Neutrophil (primary cell): ENCODE data around the gene ROR2.

ENCODE experiments used
- H3K27ac ChIP-seq: fragments of 200-600 bp; sonication (generic); 2 replicates; pipeline ENCODE4 v1.5.1; 2016; ENCODE audit warnings: mild to moderate bottlenecking, moderate library complexity
- H3K27me3 ChIP-seq: fragments of 200-600 bp; sonication (generic); 2 replicates; pipeline ENCODE4 v1.6.0; 2016; ENCODE audit warnings: mild to moderate bottlenecking
- H3K36me3 ChIP-seq: fragments of 200-600 bp; sonication (generic); 2 replicates; pipeline ENCODE4 v1.5.1; 2017
- H3K4me1 ChIP-seq, 2 experiments: fragments of 200-600 bp in 1 of 2; sonication (generic) in 1 of 2; 1 replicate in 1 of 2; 2 replicates in 1 of 2; pipeline versions ENCODE4 v1.5.1 to v1.6.1; 2013 to 2016; ENCODE audit warnings: low read depth in 1 of 2, low read length in 1 of 2, mild to moderate bottlenecking in 1 of 2, moderate library complexity in 1 of 2; ENCODE audit not compliant: control insufficient read depth in 1 of 2, insufficient read depth in 1 of 2
- H3K4me3 ChIP-seq, 2 experiments: fragments of 200-600 bp in 1 of 2; sonication (generic) in 1 of 2; 1 replicate in 1 of 2; 2 replicates in 1 of 2; pipeline ENCODE4 v1.5.1; 2013 to 2016; ENCODE audit warnings: low read depth in 1 of 2, low read length in 1 of 2, mild to moderate bottlenecking in 1 of 2, moderate library complexity in 1 of 2
- H3K9me3 ChIP-seq: fragments of 200-600 bp; sonication (generic); 2 replicates; pipeline ENCODE4 v1.5.1; 2016
- TF ChIP-seq, protein P1 (sequence below): fragments of 200-600 bp; sonication (generic); IDR thresholded peaks from 2 replicates; pipeline ENCODE4 v1.5.1; 2016; ENCODE audit warnings: antibody characterized with exemption

ROR2 gene

DNA sequence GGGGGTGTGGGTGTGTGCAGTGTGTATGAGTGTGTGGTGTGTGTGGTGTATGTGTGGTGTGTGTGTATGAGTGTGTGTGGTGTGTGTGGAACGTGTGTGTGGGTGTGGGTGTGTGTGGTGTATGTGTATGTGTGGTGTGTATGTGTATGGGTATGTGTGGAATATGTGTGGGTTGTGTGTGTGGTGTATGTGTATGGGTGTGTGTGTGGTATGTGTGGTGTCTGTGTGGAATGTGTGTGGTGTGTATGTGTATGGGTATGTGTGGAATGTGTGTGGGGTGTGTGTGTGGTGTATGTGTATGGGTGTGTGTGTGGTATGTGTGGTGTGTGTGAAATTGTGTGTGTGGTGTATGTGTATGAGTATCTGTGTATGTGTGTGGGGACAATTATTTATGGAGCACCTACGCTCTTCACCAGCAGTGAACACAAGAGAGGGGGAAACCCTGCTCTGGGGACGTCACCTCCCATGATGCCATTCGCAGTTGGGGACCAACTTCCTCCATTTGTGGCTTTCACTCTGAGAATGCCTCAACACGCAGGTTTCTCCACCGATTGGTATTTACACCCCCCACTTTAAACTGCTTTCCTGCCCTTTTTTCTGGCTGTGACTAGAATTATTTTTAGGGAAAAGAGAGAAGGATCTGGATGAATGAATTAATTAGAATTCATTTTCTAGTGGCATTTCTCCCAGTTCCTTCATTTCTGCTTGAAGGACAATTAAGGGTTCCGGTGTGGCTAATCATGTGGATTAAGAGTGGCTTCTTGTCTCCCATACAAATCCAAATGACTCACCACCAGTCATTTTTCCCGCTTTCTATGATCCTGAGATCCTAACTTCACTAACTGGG lies 238.1 kb downstream of the ROR2 start:
- Histone ChIP-seq H3K4me3 (no peak overlapping the region), H3K27ac (no peak overlapping the region), H3K27me3 (peaks cover 28% of the 10 kb centered on the region), H3K9me3 (no peaks in the 10 kb centered on the region), H3K36me3 (no peaks in the 10 kb centered on the region), H3K4me1 (peaks cover 4 to 11% of the 10 kb centered on the region in 2 experiments)
- TF ChIP-seq, protein P1, sequence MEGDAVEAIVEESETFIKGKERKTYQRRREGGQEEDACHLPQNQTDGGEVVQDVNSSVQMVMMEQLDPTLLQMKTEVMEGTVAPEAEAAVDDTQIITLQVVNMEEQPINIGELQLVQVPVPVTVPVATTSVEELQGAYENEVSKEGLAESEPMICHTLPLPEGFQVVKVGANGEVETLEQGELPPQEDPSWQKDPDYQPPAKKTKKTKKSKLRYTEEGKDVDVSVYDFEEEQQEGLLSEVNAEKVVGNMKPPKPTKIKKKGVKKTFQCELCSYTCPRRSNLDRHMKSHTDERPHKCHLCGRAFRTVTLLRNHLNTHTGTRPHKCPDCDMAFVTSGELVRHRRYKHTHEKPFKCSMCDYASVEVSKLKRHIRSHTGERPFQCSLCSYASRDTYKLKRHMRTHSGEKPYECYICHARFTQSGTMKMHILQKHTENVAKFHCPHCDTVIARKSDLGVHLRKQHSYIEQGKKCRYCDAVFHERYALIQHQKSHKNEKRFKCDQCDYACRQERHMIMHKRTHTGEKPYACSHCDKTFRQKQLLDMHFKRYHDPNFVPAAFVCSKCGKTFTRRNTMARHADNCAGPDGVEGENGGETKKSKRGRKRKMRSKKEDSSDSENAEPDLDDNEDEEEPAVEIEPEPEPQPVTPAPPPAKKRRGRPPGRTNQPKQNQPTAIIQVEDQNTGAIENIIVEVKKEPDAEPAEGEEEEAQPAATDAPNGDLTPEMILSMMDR = no peak

DNA sequence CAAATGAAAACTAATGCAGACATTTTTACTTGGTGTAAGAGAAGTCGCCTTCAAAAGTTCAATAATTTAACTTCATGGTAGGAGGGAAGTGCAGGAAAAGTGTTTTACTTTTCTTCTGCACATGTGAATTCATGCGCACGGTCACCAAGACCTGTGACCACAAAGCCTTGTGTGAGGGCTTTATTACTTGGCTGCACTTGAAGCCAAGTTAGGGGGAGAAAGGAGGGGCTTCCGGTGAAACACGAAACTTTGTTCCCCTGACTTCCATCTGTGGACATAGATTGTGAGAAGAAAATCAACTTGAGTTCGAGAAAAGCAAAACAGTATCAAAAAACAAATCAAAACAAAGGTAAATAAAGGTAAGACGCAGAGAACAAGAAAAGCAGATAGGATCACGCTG lies 239.9 kb downstream of the ROR2 start:
- no peak overlapping the region for H3K27ac ChIP-seq

DNA sequence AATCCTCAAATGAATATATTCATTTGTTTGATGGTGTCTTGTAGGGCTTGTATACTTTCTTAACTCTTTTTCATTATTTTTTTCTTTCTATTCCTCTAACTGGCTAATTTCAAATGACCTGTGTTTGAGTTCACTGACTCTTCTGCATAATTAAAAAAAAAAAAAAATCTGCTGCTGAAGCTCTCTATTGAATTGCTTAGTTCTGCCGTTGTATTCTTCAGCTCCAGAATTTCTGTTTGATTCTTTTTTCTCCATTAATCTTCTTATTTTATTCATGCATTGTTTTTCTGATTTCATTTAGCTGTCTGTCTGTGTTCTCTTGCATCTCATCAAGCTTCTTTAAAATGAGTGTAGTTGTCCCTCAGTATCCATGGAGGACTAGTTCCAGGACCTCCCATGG lies 244.6 kb downstream of the ROR2 start:
- Histone ChIP-seq H3K9me3 (peaks cover 9% of the 10 kb centered on the region), H3K27ac (no peak overlapping the region), H3K36me3 (no peaks in the 10 kb centered on the region), H3K4me1 (no peaks in the 10 kb centered on the region), H3K27me3 (no peaks in the 10 kb centered on the region), H3K4me3 (no peak overlapping the region)
- TF ChIP-seq, protein P1 = no peak

More for the DNA sequence above, 239.9 kb downstream of the ROR2 start:
- peaks cover 9% of the 10 kb centered on the region for H3K9me3 ChIP-seq
- H3K27me3 ChIP-seq = peaks cover 11% of the 10 kb centered on the region
- H3K4me1 ChIP-seq = peaks cover 4 to 11% of the 10 kb centered on the region in 2 experiments
- TF ChIP-seq, protein P1 = no peak
- H3K4me3 ChIP-seq = no peak overlapping the region
- H3K36me3 ChIP-seq = no peaks in the 10 kb centered on the region

DNA sequence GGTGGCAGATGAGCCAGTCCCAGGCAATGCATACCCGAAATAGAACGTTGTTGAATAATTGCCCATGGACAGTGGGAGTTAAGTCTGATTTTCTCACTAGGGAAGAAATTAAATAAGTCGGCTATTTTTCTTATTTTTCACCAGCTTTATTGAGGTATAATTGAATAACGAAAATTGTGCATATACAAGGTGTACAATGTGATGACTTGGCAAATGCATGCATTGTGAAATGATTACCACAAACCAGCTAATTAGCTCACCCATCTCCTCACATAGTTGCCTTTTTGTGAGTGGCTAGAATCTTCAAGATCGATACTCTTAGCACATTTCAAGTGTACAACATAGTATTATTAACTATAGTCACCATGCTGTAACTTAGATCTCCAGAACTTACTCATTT lies 249.6 kb downstream of the ROR2 start:
- TF ChIP-seq, protein P1 = no peak
- Histone ChIP-seq H3K27me3 (no peaks in the 10 kb centered on the region), H3K4me1 (no peaks in the 10 kb centered on the region), H3K36me3 (no peaks in the 10 kb centered on the region), H3K9me3 (no peaks in the 10 kb centered on the region), H3K4me3 (no peak overlapping the region), H3K27ac (no peak overlapping the region)

DNA sequence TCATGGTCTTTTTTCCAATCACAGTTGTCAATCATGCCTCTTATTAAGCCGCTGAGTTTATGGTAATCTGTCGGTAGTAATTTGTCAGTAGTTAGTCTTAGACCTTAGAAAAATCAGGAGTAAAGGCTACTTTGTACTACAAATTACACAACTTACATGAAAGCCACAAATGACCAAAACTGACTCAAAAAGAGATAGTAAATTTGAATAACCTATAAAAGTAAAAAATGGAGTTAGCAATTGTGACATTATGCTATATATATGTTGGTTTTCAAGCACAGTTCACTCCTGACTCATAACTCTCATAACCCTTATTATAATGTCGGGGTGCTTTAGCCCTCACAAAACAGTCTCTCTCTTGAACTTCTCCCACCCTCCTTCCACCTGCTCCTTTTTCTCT lies 251.8 kb downstream of the ROR2 start:
- no peaks in the 10 kb centered on the region for H3K4me1 ChIP-seq
- H3K9me3 ChIP-seq = no peaks in the 10 kb centered on the region
- H3K36me3 ChIP-seq = no peaks in the 10 kb centered on the region
- TF ChIP-seq, protein P1 = no peak
- no peak overlapping the region for H3K4me3 ChIP-seq
- no peaks in the 10 kb centered on the region for H3K27me3 ChIP-seq
- H3K27ac ChIP-seq = no peak overlapping the region
